ENCODE measurements around the gene SCO2.
"Not testable (repeated sequence)": the region's sequence is repeated elsewhere in the genome, so short reads cannot be mapped to it uniquely, and the experiment has no call there.

SCO2 gene

GRCh38 chr22:50531546-50531961 lies 6.2 kb upstream of the SCO2 start:
- DNase-seq = no peak

GRCh38 chr22:50530877-50531545 lies 5.6 kb upstream of the SCO2 start:
- DNase-seq = peak; percentile 14

- no peak for DNase-seq
Measured at GRCh38 chr22:50530580-50530876, 5.1 kb upstream of the SCO2 start.

- no peak for DNase-seq
Measured at GRCh38 chr22:50529897-50530579, 4.6 kb upstream of the SCO2 start, which contains the start of gene TYMP. Gene TYMP (minus strand): TSS chr22:50530012. CDS start chr22:50529709, 303 bp downstream.

GRCh38 chr22:50529416-50529896 lies 4.1 kb upstream of the SCO2 start:
- DNase-seq = no peak

GRCh38 chr22:50528682-50529415 lies 3.5 kb upstream of the SCO2 start:
- DNase-seq = no peak

- no peak for DNase-seq
Measured at GRCh38 chr22:50527921-50528681, 2.7 kb upstream of the SCO2 start.

GRCh38 chr22:50526834-50527801 lies 1.7 kb upstream of the SCO2 start:
- no peak for DNase-seq

GRCh38 chr22:50526108-50526833 lies 873 bp upstream of the SCO2 start:
- peak; percentile 36 for DNase-seq

GRCh38 chr22:50525858-50526107 lies 385 bp upstream of the SCO2 start:
- DNase-seq = no peak

GRCh38 chr22:50524676-50525103 lies 708 bp downstream of the SCO2 start:
- DNase-seq = no peak

GRCh38 chr22:50523806-50524675 lies 1.4 kb downstream of the SCO2 start:
- no peak for DNase-seq

- DNase-seq = no peak
Measured at GRCh38 chr22:50523458-50523805, 2.0 kb downstream of the SCO2 start.

GRCh38 chr22:50522806-50523438 lies 2.5 kb downstream of the SCO2 start:
- DNase-seq = no peak

- DNase-seq = no peak
Measured at GRCh38 chr22:50522208-50522805, 3.1 kb downstream of the SCO2 start.

GRCh38 chr22:50521710-50522109 lies 3.7 kb downstream of the SCO2 start:
- no peak for DNase-seq

GRCh38 chr22:50520826-50521453 lies 4.5 kb downstream of the SCO2 start:
- DNase-seq = no peak

GRCh38 chr22:50520184-50520583 lies 5.2 kb downstream of the SCO2 start:
- DNase-seq = not testable (repeated sequence)

GRCh38 chr22:50519151-50519550 lies 6.2 kb downstream of the SCO2 start:
- no peak for DNase-seq

Measured in T1000 (cell line).